HepG2 (cell line): ENCODE measurements around the gene MARK2. TPM values are rescaled to one million over a fixed set of nuclear protein-coding genes. Genes with fewer than 3 reads are reported as not detected.

Experiments used
- CREB1 ChIP-seq, 2 experiments: fragments of 450-650 bp in 1 of 2; IDR thresholded peaks; 2 replicates each; pipeline ENCODE4 v1.6.1; 2016 to 2017; ENCODE audit warnings: control low read depth in 1 of 2, mild to moderate bottlenecking in 1 of 2, missing compliant biosample characterization in 1 of 2, missing genetic modification characterization in 1 of 2
- CREM ChIP-seq, 2 experiments: sonication (generic) in 1 of 2; formaldehyde crosslinking in 1 of 2; IDR thresholded peaks; 2 replicates each; pipeline versions ENCODE4 v1.4.0 to v1.6.1; 2016 to 2020; ENCODE audit warnings: antibody characterized with exemption in 1 of 2, mild to moderate bottlenecking in 1 of 2, missing genetic modification reagents in 1 of 2
- MBD4 ChIP-seq: IDR thresholded peaks from 2 replicates; pipeline ENCODE4 v1.6.1; 2012; ENCODE audit warnings: low read length, inconsistent platforms, borderline replicate concordance
- ZNF766 ChIP-seq: sonication (generic); formaldehyde crosslinking; IDR thresholded peaks from 2 replicates; pipeline ENCODE4 v1.5.0; 2020; ENCODE audit warnings: missing genetic modification reagents, borderline replicate concordance
- polyA plus RNA-seq, 8 experiments: library from polyadenylated mRNA; depleted of rRNA in 3 of 8; stranded (reverse) in 7 of 8; unstranded in 1 of 8; fragments of >200 nt; fragmentation: Illumina TruSeq in 4 of 8; extraction: Trizol in 4 of 8; gene quantifications; 2 replicates each; pipeline versions ENCODE4 v1.2.1 to v1.2.3, GENCODE V29; 2011 to 2016; ENCODE audit warnings: low read depth in 4 of 8, missing spikeins in 1 of 8, mixed read lengths in 1 of 8; ENCODE audit not compliant: insufficient read depth in 1 of 8
- total RNA-seq, 5 experiments: library from RNA; depleted of rRNA; stranded (reverse); fragments of >200 nt; fragmentation: Illumina TruSeq; extraction: Trizol; gene quantifications; 2 replicates each; pipeline ENCODE4 v1.2.3, GENCODE V29; 2016; ENCODE audit warnings: low read depth in 1 of 5
- TF ChIP-seq, protein P1 (sequence below): sonication (generic); formaldehyde crosslinking; IDR thresholded peaks from 2 replicates; pipeline ENCODE4 v1.5.0; 2020; ENCODE audit warnings: mild to moderate bottlenecking, missing genetic modification reagents
- TF ChIP-seq, protein P2 (sequence below): sonication (generic); formaldehyde crosslinking; IDR thresholded peaks from 2 replicates; pipeline ENCODE4 v1.4.0; 2020; ENCODE audit warnings: mild to moderate bottlenecking, missing genetic modification reagents
- TF ChIP-seq, protein P3 (sequence below): sonication (generic); formaldehyde crosslinking; IDR thresholded peaks from 2 replicates; pipeline ENCODE4 v1.8.0; 2022; ENCODE audit warnings: mild to moderate bottlenecking, missing genetic modification reagents, moderate library complexity
- TF ChIP-seq, protein P4 (sequence below): sonication (generic); formaldehyde crosslinking; IDR thresholded peaks from 2 replicates; pipeline ENCODE4; 2020; ENCODE audit warnings: missing genetic modification reagents, mild to moderate bottlenecking, borderline replicate concordance

MARK2 gene
- total and polyA plus RNA-seq, 2 of the 13 experiments (the other 11 are each of a cell fraction or from before 2014, with no cell fraction given): 13.5 to 13.9 TPM

DNA sequence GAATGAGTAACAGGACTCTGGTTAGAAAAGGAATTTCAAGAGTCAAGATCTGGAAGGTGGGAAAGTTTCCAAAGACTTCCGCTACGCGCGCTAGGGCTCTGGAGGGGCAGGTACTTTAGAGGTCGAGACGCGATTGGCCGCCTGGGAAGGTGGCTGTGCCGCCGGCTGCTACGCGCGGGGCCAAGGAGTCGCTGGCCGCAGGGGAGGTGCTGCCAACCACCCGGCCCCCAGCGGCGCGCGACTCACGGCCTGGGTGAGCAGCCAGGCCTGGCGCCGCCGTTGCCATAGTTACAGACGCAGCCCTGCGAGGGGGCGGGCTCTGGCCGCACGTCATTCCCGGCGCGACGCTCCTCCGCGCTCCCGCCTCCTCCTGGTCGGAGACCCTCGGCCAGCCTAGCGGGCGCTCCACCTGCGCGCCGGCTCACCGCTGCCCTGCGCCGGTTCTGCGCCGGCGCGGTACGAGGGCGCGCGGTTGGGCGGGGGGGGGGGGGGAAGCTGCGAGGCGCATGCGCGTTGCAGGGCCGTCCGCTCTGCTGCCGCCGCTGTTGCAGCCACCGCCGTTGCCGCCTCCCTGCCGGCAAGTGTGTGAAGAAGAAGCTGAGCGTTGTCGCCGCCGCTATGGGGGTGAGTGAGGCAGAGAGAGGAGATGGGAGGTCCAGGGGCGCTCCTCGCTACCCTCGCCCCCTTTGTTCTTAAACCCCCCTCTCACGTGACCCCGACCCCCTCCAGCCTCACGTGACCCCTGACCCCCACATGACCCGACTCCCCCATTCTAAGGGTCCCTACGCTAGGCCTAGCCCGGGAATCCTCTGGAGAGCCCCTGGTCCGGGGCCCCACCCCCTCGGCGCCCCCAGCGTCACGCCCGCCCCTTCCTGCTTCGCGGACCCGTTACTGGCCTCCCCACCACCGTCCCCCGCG, 99.8 kb downstream of the MARK2 start, which contains the start of gene NAA40 (continued):
- TF ChIP-seq, protein P1, sequence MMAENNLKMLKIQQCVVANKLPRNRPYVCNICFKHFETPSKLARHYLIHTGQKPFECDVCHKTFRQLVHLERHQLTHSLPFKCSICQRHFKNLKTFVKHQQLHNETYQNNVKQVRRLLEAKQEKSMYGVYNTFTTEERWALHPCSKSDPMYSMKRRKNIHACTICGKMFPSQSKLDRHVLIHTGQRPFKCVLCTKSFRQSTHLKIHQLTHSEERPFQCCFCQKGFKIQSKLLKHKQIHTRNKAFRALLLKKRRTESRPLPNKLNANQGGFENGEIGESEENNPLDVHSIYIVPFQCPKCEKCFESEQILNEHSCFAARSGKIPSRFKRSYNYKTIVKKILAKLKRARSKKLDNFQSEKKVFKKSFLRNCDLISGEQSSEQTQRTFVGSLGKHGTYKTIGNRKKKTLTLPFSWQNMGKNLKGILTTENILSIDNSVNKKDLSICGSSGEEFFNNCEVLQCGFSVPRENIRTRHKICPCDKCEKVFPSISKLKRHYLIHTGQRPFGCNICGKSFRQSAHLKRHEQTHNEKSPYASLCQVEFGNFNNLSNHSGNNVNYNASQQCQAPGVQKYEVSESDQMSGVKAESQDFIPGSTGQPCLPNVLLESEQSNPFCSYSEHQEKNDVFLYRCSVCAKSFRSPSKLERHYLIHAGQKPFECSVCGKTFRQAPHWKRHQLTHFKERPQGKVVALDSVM (CRISPR knock-in tag): no peak
- no peak for TF ChIP-seq MBD4
- TF ChIP-seq, protein P2, sequence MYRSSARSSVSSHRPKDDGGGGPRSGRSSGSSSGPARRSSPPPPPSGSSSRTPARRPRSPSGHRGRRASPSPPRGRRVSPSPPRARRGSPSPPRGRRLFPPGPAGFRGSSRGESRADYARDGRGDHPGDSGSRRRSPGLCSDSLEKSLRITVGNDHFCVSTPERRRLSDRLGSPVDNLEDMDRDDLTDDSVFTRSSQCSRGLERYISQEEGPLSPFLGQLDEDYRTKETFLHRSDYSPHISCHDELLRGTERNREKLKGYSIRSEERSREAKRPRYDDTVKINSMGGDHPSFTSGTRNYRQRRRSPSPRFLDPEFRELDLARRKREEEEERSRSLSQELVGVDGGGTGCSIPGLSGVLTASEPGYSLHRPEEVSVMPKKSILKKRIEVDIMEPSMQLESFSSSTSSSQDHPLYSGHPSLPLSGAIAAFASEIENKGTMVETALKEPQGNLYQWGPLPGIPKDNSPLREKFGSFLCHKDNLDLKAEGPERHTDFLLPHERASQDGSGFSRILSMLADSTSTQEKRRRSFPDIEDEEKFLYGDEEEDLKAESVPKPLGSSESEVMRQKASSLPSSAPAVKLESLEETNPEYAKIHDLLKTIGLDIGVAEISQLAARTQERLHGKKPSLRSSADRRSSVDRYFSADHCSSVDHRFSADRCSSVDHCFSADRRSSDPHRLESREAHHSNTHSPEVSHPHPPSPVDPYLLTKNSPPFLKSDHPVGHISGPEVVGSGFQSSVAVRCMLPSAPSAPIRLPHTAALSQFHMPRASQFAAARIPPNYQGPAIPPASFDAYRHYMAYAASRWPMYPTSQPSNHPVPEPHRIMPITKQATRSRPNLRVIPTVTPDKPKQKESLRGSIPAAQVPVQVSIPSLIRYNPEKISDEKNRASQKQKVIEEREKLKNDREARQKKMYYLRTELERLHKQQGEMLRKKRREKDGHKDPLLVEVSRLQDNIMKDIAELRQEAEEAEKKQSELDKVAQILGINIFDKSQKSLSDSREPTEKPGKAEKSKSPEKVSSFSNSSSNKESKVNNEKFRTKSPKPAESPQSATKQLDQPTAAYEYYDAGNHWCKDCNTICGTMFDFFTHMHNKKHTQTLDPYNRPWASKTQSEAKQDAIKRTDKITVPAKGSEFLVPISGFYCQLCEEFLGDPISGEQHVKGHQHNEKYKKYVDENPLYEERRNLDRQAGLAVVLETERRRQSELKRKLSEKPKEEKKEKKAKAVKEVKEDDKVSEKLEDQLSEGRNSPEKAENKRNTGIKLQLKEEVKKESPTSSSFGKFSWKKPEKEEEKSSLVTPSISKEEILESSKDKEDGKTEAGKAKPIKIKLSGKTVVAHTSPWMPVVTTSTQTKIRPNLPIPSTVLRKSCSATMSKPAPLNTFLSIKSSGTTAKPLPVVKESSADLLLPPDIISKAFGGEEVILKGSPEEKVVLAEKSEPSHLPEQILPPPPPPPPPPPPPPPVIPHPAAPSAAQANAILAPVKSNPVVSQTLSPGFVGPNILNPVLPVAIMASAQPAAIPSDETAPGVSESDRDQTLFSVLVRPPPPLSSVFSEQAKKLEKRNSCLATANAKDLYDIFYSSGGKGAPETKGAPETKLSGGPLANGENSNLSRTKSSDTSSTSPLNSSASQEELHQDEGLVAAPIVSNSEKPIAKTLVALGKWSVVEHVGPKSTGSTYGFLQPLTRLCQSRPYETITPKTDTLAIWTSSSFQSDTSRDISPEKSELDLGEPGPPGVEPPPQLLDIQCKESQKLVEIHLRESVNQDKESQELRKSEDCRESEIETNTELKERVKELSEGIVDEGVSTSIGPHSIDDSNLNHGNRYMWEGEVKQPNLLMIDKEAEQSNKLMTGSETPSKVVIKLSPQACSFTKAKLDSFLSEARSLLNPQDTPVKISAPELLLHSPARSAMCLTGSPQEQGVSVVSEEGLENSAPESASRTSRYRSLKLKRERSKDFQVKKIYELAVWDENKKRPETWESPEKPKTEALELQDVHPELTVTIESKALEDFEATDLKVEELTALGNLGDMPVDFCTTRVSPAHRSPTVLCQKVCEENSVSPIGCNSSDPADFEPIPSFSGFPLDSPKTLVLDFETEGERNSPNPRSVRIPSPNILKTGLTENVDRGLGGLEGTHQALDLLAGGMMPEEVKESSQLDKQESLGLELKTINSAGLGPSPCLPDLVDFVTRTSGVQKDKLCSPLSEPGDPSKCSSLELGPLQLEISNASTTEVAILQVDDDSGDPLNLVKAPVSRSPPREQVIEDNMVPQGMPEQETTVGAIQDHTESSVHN: no peak
- TF ChIP-seq, protein P3, sequence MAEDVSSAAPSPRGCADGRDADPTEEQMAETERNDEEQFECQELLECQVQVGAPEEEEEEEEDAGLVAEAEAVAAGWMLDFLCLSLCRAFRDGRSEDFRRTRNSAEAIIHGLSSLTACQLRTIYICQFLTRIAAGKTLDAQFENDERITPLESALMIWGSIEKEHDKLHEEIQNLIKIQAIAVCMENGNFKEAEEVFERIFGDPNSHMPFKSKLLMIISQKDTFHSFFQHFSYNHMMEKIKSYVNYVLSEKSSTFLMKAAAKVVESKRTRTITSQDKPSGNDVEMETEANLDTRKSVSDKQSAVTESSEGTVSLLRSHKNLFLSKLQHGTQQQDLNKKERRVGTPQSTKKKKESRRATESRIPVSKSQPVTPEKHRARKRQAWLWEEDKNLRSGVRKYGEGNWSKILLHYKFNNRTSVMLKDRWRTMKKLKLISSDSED (CRISPR knock-in tag): no peak
- peak; percentile 79 for TF ChIP-seq CREM (IDR thresholded peaks at IDR 0.05)
- TF ChIP-seq CREM (CRISPR knock-in tag; IDR thresholded peaks at IDR 0.05): peak; percentile 83
- TF ChIP-seq, protein P4, sequence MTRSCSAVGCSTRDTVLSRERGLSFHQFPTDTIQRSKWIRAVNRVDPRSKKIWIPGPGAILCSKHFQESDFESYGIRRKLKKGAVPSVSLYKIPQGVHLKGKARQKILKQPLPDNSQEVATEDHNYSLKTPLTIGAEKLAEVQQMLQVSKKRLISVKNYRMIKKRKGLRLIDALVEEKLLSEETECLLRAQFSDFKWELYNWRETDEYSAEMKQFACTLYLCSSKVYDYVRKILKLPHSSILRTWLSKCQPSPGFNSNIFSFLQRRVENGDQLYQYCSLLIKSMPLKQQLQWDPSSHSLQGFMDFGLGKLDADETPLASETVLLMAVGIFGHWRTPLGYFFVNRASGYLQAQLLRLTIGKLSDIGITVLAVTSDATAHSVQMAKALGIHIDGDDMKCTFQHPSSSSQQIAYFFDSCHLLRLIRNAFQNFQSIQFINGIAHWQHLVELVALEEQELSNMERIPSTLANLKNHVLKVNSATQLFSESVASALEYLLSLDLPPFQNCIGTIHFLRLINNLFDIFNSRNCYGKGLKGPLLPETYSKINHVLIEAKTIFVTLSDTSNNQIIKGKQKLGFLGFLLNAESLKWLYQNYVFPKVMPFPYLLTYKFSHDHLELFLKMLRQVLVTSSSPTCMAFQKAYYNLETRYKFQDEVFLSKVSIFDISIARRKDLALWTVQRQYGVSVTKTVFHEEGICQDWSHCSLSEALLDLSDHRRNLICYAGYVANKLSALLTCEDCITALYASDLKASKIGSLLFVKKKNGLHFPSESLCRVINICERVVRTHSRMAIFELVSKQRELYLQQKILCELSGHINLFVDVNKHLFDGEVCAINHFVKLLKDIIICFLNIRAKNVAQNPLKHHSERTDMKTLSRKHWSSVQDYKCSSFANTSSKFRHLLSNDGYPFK (CRISPR knock-in tag): no peak; the same call in 1 of the 2 replicates
- TF ChIP-seq ZNF766: 0 out of 2 replicates have a peak, but pooled peaks have one; percentile 42
- peak; percentile 96 for TF ChIP-seq CREB1 (IDR thresholded peaks at IDR 0.05)
- peak; percentile 91 for TF ChIP-seq CREB1 (CRISPR knock-in tag; IDR thresholded peaks at IDR 0.05)
